Hepatocyte (in vitro differentiated cells): ENCODE measurements around the gene ARMC3. TPM values are rescaled to one million over a fixed set of nuclear protein-coding genes. Genes with fewer than 3 reads are reported as not detected.

Source experiments
- DNase-seq: peaks from one replicate; pipeline ENCODE4 v3.0.0-alpha.2; 2016; ENCODE audit warnings: low spot score
- H2AFZ ChIP-seq: fragments of 200-600 bp; sonication (generic); 2 replicates; pipeline ENCODE4 v1.6.0; 2016; ENCODE audit warnings: antibody characterized with exemption, mild to moderate bottlenecking
- H3K27ac ChIP-seq: fragments of 200-600 bp; sonication (generic); 2 replicates; pipeline ENCODE4 v1.5.1; 2016; ENCODE audit warnings: mild to moderate bottlenecking
- H3K27me3 ChIP-seq: fragments of 200-600 bp; sonication (generic); 2 replicates; pipeline ENCODE4 v1.6.1; 2016
- H3K36me3 ChIP-seq: fragments of 200-600 bp; sonication (generic); replicated peaks from 2 replicates; pipeline ENCODE4 v1.5.1; 2016; ENCODE audit warnings: low read depth; ENCODE audit not compliant: insufficient read depth
- H3K4me1 ChIP-seq: fragments of 200-600 bp; sonication (generic); 2 replicates; pipeline ENCODE4 v1.5.1; 2016; ENCODE audit warnings: mild to moderate bottlenecking, moderate library complexity; ENCODE audit not compliant: insufficient read depth
- H3K4me2 ChIP-seq: fragments of 200-600 bp; sonication (generic); 2 replicates; pipeline ENCODE4 v1.6.0; 2016
- H3K4me3 ChIP-seq: fragments of 200-600 bp; sonication (generic); 2 replicates; pipeline ENCODE4 v1.5.1; 2016; ENCODE audit warnings: mild to moderate bottlenecking
- H3K79me2 ChIP-seq: fragments of 200-600 bp; sonication (generic); 2 replicates; pipeline ENCODE4 v1.6.0; 2017; ENCODE audit warnings: mild to moderate bottlenecking
- H3K9me2 ChIP-seq: fragments of 200-600 bp; sonication (generic); replicated peaks from 2 replicates; pipeline ENCODE4 v1.6.0; 2017; ENCODE audit warnings: mild to moderate bottlenecking; ENCODE audit not compliant: insufficient read depth
- H3K9me3 ChIP-seq: fragments of 200-600 bp; sonication (generic); 2 replicates; pipeline ENCODE4 v1.5.1; 2016; ENCODE audit warnings: low read depth, mild to moderate bottlenecking
- H4K20me1 ChIP-seq: fragments of 200-600 bp; sonication (generic); 2 replicates; pipeline ENCODE4 v1.6.0; 2016; ENCODE audit warnings: mild to moderate bottlenecking; ENCODE audit not compliant: insufficient read depth, poor library complexity, severe bottlenecking
- CTCF ChIP-seq: fragments of 200-600 bp; sonication (generic); IDR thresholded peaks from 2 replicates; pipeline ENCODE4 v1.5.1; 2016; ENCODE audit warnings: antibody characterized with exemption, mild to moderate bottlenecking; ENCODE audit not compliant: poor library complexity
- EZH2 ChIP-seq: fragments of 200-600 bp; sonication (generic); IDR thresholded peaks from 2 replicates; pipeline ENCODE4 v1.6.1; 2016; ENCODE audit warnings: antibody characterized with exemption, mild to moderate bottlenecking, borderline replicate concordance
- EZH2phosphoT487 ChIP-seq: fragments of 200-600 bp; sonication (generic); IDR thresholded peaks from one replicate; pipeline ENCODE4 v1.6.1; 2018; ENCODE audit warnings: antibody characterized with exemption, mild to moderate bottlenecking, low read depth, moderate library complexity; ENCODE audit not compliant: unreplicated experiment, severe bottlenecking
- WGBS: methylation state at CpG from one replicate; pipeline ENCODE4 v1.1.6; 2016; ENCODE audit warnings: low lambda C conversion rate; ENCODE audit errors: missing lambda C conversion rate; 5-methylcytosine and 5-hydroxymethylcytosine counted together
- polyA plus RNA-seq: library from polyadenylated mRNA; unstranded; fragments of >200 nt; fragmentation: Nextera tagmentation; extraction: Ambion mirVana; gene quantifications from 2 replicates; pipeline ENCODE4 v1.2.1, GENCODE V29; 2016
- total RNA-seq: library from RNA; depleted of rRNA; stranded (reverse); fragments of >200 nt; gene quantifications from 2 replicates; pipeline ENCODE4 v1.2.3, GENCODE V29; 2014

The ARMC3 gene
- total and polyA plus RNA-seq, 2 experiments from 2014 or later: not detected

- no peak overlapping the region for H3K27ac ChIP-seq
- H3K4me2 ChIP-seq: no peak overlapping the region
- no peak for DNase-seq
- H4K20me1 ChIP-seq: no peaks in the 10 kb centered on the region
- no peaks in the 10 kb centered on the region for H3K9me3 ChIP-seq
- H3K4me1 ChIP-seq: no peaks in the 10 kb centered on the region
- no peak for TF ChIP-seq CTCF
- no peak for TF ChIP-seq EZH2
- TF ChIP-seq EZH2phosphoT487: no peak
- no peaks in the 10 kb centered on the region for H3K36me3 ChIP-seq
- H3K27me3 ChIP-seq: no peaks in the 10 kb centered on the region
- H3K9me2 ChIP-seq: no peaks in the 10 kb centered on the region
- H2AFZ ChIP-seq: no peak overlapping the region
- no peak overlapping the region for H3K4me3 ChIP-seq
- WGBS: 99% methylated on average over 4 of the region's 4 CpGs
- H3K79me2 ChIP-seq: no peaks in the 10 kb centered on the region
These were observed 62.6 kb downstream of the ARMC3 start for GRCh38 chr10:22990443-22990842.

GRCh38 chr10:22992075-22992474 is 64.2 kb downstream of the ARMC3 start:
- WGBS: 63% methylated on average over 5 of the region's 5 CpGs
- H3K9me3 ChIP-seq: no peaks in the 10 kb centered on the region
- no peak overlapping the region for H2AFZ ChIP-seq
- no peak overlapping the region for H3K27ac ChIP-seq
- no peak for DNase-seq
- H3K27me3 ChIP-seq: no peaks in the 10 kb centered on the region
- no peaks in the 10 kb centered on the region for H4K20me1 ChIP-seq
- H3K79me2 ChIP-seq: no peaks in the 10 kb centered on the region
- H3K4me3 ChIP-seq: no peak overlapping the region
- H3K9me2 ChIP-seq: no peaks in the 10 kb centered on the region
- TF ChIP-seq EZH2phosphoT487 (no peak), EZH2 (no peak), CTCF (no peak)
- H3K4me1 ChIP-seq: no peaks in the 10 kb centered on the region
- no peak overlapping the region for H3K4me2 ChIP-seq
- H3K36me3 ChIP-seq: no peaks in the 10 kb centered on the region

GRCh38 chr10:22992621-22993020 is 64.8 kb downstream of the ARMC3 start:
- DNase-seq: no peak
- no peaks in the 10 kb centered on the region for H4K20me1 ChIP-seq
- no peaks in the 10 kb centered on the region for H3K79me2 ChIP-seq
- TF ChIP-seq EZH2phosphoT487 (no peak), CTCF (no peak), EZH2 (no peak)
- H2AFZ ChIP-seq: no peak overlapping the region
- no peaks in the 10 kb centered on the region for H3K27me3 ChIP-seq
- WGBS: 73% methylated on average over 8 of the region's 8 CpGs
- no peaks in the 10 kb centered on the region for H3K36me3 ChIP-seq
- H3K4me1 ChIP-seq: no peaks in the 10 kb centered on the region
- no peaks in the 10 kb centered on the region for H3K9me3 ChIP-seq
- no peak overlapping the region for H3K4me3 ChIP-seq
- H3K27ac ChIP-seq: no peak overlapping the region
- no peaks in the 10 kb centered on the region for H3K9me2 ChIP-seq
- no peak overlapping the region for H3K4me2 ChIP-seq

- no peaks in the 10 kb centered on the region for H3K9me2 ChIP-seq
- 78% methylated on average over 5 of the region's 5 CpGs for WGBS
- TF ChIP-seq CTCF (no peak), EZH2 (no peak), EZH2phosphoT487 (no peak)
- H3K4me1 ChIP-seq: no peaks in the 10 kb centered on the region
- no peaks in the 10 kb centered on the region for H3K36me3 ChIP-seq
- no peaks in the 10 kb centered on the region for H4K20me1 ChIP-seq
- no peak overlapping the region for H2AFZ ChIP-seq
- no peak overlapping the region for H3K27ac ChIP-seq
- H3K4me3 ChIP-seq: no peak overlapping the region
- DNase-seq: no peak
- no peaks in the 10 kb centered on the region for H3K27me3 ChIP-seq
- no peaks in the 10 kb centered on the region for H3K79me2 ChIP-seq
- no peak overlapping the region for H3K4me2 ChIP-seq
- no peaks in the 10 kb centered on the region for H3K9me3 ChIP-seq
These were observed 65.5 kb downstream of the ARMC3 start for GRCh38 chr10:22993314-22993713.
